Measurements from ENCODE around the gene CALHM1. TPM values are rescaled to one million over a fixed set of nuclear protein-coding genes. Genes with fewer than 3 reads are reported as not detected.
"Not testable (repeated sequence)": the region's sequence is repeated elsewhere in the genome, so short reads cannot be mapped to it uniquely, and the experiment has no call there.

The CALHM1 gene
- total RNA-seq, 2 experiments from 2014 or later = not detected

GRCh38 chr10:103440416-103440815 is 18.3 kb downstream of the CALHM1 start:
- Mint-ChIP-seq H3K9me3 (no peaks in the 10 kb centered on the region), H3K27ac (no peak overlapping the region), H3K4me3 (no peak overlapping the region), H3K4me1 (peaks cover 4% of the 10 kb centered on the region), H3K27me3 (no peaks in the 10 kb centered on the region), H3K36me3 (peaks cover 26% of the 10 kb centered on the region)
- DNase-seq = no peak

- H3K27ac Mint-ChIP-seq = peak overlapping the region; percentile 12
- no peaks in the 10 kb centered on the region for H3K9me3 Mint-ChIP-seq
- DNase-seq = no peak
These were observed 18.9 kb downstream of the CALHM1 start for GRCh38 chr10:103439776-103440175.

GRCh38 chr10:103433858-103434257 is 24.8 kb downstream of the CALHM1 start:
- Mint-ChIP-seq H3K36me3 (peaks cover 47% of the 10 kb centered on the region), H3K9me3 (no peaks in the 10 kb centered on the region), H3K4me1 (peaks cover 13% of the 10 kb centered on the region), H3K27me3 (no peaks in the 10 kb centered on the region), H3K27ac (no peak overlapping the region), H3K4me3 (no peak overlapping the region)
- DNase-seq = no peak

More at GRCh38 chr10:103439776-103440175, 18.9 kb downstream of the CALHM1 start:
- no peak overlapping the region for H3K4me3 Mint-ChIP-seq
- peaks cover 29% of the 10 kb centered on the region for H3K36me3 Mint-ChIP-seq
- peaks cover 1% of the 10 kb centered on the region for H3K4me1 Mint-ChIP-seq
- H3K27me3 Mint-ChIP-seq = no peaks in the 10 kb centered on the region

DNA sequence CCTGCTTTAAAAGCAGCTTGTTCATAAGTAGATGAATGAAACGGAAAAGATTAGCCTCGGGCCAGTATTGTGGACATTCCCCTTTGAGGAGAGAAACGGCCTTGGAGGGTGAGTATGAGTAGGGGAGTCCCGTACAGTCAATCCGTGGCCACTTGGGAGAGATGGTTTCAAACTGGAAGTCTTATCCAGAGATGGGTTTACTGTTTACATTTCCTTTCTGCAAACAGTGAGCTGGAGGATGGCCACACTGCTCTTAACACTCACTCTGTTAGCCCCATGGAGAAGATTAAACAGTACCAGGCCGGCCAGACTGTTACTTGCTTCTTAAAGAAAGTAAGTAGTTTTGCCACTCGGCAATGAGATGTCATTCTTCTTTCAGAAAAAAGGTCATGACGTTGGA is 26.8 kb downstream of the CALHM1 start:
- Mint-ChIP-seq H3K4me1 (peaks cover 30% of the 10 kb centered on the region), H3K27me3 (no peaks in the 10 kb centered on the region), H3K27ac (no peak overlapping the region), H3K36me3 (peaks cover 50% of the 10 kb centered on the region), H3K9me3 (no peaks in the 10 kb centered on the region), H3K4me3 (no peak overlapping the region)
- DNase-seq = no peak

GRCh38 chr10:103429647-103430046 is 29.1 kb downstream of the CALHM1 start:
- DNase-seq = no peak
- peaks cover 32% of the 10 kb centered on the region for H3K4me1 Mint-ChIP-seq
- H3K36me3 Mint-ChIP-seq = peaks cover 50% of the 10 kb centered on the region
- no peaks in the 10 kb centered on the region for H3K9me3 Mint-ChIP-seq
- no peaks in the 10 kb centered on the region for H3K27me3 Mint-ChIP-seq
- H3K4me3 Mint-ChIP-seq = no peak overlapping the region
- peak overlapping the region; percentile 74 for H3K27ac Mint-ChIP-seq

GRCh38 chr10:103428989-103429643 is 29.6 kb downstream of the CALHM1 start:
- H3K9me3 Mint-ChIP-seq = no peaks in the 10 kb centered on the region
- no peak for DNase-seq
- H3K36me3 Mint-ChIP-seq = peaks cover 50% of the 10 kb centered on the region
- no peak overlapping the region for H3K4me3 Mint-ChIP-seq
- H3K27me3 Mint-ChIP-seq = no peaks in the 10 kb centered on the region
- peaks cover 32% of the 10 kb centered on the region for H3K4me1 Mint-ChIP-seq
- H3K27ac Mint-ChIP-seq = no peak overlapping the region

DNA sequence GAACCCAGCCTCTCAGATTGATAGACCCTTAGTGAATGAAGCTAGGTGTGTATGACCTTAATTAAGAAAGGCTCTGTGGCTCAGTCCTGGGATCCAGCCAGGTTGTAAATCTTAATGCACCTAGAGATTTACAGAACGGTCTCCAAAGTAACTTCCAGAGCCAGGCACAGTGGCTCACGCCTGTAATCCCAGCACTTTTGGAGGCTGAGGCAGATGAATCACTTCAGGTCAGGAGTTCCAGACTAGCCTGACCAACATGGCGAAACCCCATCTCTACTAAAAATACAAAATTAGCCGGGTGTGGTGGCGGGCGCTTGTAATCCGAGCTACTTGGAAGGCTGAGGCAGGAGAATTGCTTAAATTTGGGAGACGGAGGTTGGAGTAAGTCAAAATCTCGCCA is 30.8 kb downstream of the CALHM1 start:
- peaks cover 32% of the 10 kb centered on the region for H3K4me1 Mint-ChIP-seq
- H3K36me3 Mint-ChIP-seq = peaks cover 53% of the 10 kb centered on the region
- DNase-seq = no peak
- no peak overlapping the region for H3K4me3 Mint-ChIP-seq
- H3K27me3 Mint-ChIP-seq = no peaks in the 10 kb centered on the region
- no peaks in the 10 kb centered on the region for H3K9me3 Mint-ChIP-seq
- no peak overlapping the region for H3K27ac Mint-ChIP-seq

GRCh38 chr10:103423748-103424147 is 35.0 kb downstream of the CALHM1 start:
- Mint-ChIP-seq H3K9me3 (no peaks in the 10 kb centered on the region), H3K36me3 (peaks cover 46% of the 10 kb centered on the region), H3K4me1 (peaks cover 19% of the 10 kb centered on the region), H3K27ac (no peak overlapping the region), H3K4me3 (no peak overlapping the region), H3K27me3 (no peaks in the 10 kb centered on the region)
- no peak for DNase-seq

GRCh38 chr10:103419101-103419500 is 39.6 kb downstream of the CALHM1 start:
- no peak overlapping the region for H3K27ac Mint-ChIP-seq
- DNase-seq = no peak
- no peaks in the 10 kb centered on the region for H3K4me1 Mint-ChIP-seq
- H3K36me3 Mint-ChIP-seq = peaks cover 61% of the 10 kb centered on the region
- H3K4me3 Mint-ChIP-seq = no peak overlapping the region
- no peaks in the 10 kb centered on the region for H3K27me3 Mint-ChIP-seq
- H3K9me3 Mint-ChIP-seq = no peaks in the 10 kb centered on the region

DNA sequence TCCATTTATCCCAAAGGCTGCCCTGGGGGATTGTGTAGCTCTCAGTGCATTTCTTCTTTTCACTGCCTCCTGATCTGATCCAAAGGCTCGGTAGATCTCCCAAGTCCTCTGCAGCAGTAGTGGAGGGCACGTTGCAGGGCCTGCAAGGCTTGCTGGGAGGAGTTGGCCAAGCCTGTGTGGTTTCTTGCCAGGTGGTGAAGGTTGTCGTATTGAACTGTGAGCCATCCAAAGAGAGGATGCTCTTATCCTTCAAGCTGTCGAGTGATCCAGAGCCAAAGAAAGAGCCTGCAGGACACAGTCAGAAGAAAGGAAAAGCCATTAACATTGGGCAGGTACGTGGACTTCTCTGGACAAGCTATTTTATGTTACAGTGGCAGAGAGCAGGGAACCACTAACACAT is 41.1 kb downstream of the CALHM1 start:
- Mint-ChIP-seq H3K4me3 (no peak overlapping the region), H3K27me3 (no peaks in the 10 kb centered on the region), H3K4me1 (no peaks in the 10 kb centered on the region), H3K36me3 (peaks cover 63% of the 10 kb centered on the region), H3K27ac (no peak overlapping the region), H3K9me3 (no peaks in the 10 kb centered on the region)
- DNase-seq = no peak

DNA sequence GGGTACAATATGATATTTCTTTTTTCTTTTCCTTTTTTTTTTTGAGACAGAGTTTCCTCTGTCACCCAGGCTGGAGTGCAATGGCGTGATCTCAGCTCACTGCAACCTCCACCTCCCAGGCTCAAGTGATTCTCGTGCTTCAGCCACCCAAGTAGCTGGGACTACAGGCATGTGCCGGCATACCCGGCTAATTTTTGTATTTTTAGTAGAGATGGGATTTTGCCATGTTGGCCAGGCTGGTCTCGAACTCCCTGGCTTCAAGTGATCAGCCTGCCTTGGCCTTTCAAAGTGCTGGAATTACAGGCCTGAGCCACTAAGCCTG is 41.6 kb downstream of the CALHM1 start:
- H3K4me1 Mint-ChIP-seq, H3K27me3 Mint-ChIP-seq, H3K4me3 Mint-ChIP-seq, DNase-seq, H3K27ac Mint-ChIP-seq, H3K9me3 Mint-ChIP-seq: not testable (repeated sequence)
- peaks cover 63% of the 10 kb centered on the region for H3K36me3 Mint-ChIP-seq

GRCh38 chr10:103416436-103417147 is 42.1 kb downstream of the CALHM1 start:
- H3K4me3 Mint-ChIP-seq = no peak overlapping the region
- H3K27me3 Mint-ChIP-seq = no peaks in the 10 kb centered on the region
- H3K27ac Mint-ChIP-seq = no peak overlapping the region
- H3K36me3 Mint-ChIP-seq = peaks cover 63% of the 10 kb centered on the region
- no peaks in the 10 kb centered on the region for H3K9me3 Mint-ChIP-seq
- DNase-seq = peak; percentile 10
- H3K4me1 Mint-ChIP-seq = no peaks in the 10 kb centered on the region

GRCh38 chr10:103415581-103415980 is 43.1 kb downstream of the CALHM1 start:
- no peak overlapping the region for H3K4me3 Mint-ChIP-seq
- no peaks in the 10 kb centered on the region for H3K9me3 Mint-ChIP-seq
- H3K4me1 Mint-ChIP-seq = peaks cover 1% of the 10 kb centered on the region
- H3K27ac Mint-ChIP-seq = no peak overlapping the region
- H3K27me3 Mint-ChIP-seq = no peaks in the 10 kb centered on the region
- H3K36me3 Mint-ChIP-seq = peaks cover 59% of the 10 kb centered on the region
- no peak for DNase-seq

- no peak overlapping the region for H3K27ac Mint-ChIP-seq
- no peaks in the 10 kb centered on the region for H3K9me3 Mint-ChIP-seq
- H3K27me3 Mint-ChIP-seq = no peaks in the 10 kb centered on the region
- H3K4me1 Mint-ChIP-seq = peaks cover 3% of the 10 kb centered on the region
- peaks cover 56% of the 10 kb centered on the region for H3K36me3 Mint-ChIP-seq
- DNase-seq = no peak
- H3K4me3 Mint-ChIP-seq = no peak overlapping the region
These were observed 45.1 kb downstream of the CALHM1 start for GRCh38 chr10:103413564-103413963.

Data from activated naive CD8-positive, alpha-beta T cell treated with anti-CD3 and anti-CD28 coated beads for 36 hours (primary cell).